HuH-7.5 (cell line): ENCODE measurements around the gene ADAMTS12.

ENCODE experiments used
- DNase-seq: peaks from one replicate; pipeline ENCODE4 v3.0.0; 2011; ENCODE audit warnings: low spot score

The ADAMTS12 gene

GRCh38 chr5:33702867-33703266 lies 188.9 kb downstream of the ADAMTS12 start:
- DNase-seq = no peak

DNA sequence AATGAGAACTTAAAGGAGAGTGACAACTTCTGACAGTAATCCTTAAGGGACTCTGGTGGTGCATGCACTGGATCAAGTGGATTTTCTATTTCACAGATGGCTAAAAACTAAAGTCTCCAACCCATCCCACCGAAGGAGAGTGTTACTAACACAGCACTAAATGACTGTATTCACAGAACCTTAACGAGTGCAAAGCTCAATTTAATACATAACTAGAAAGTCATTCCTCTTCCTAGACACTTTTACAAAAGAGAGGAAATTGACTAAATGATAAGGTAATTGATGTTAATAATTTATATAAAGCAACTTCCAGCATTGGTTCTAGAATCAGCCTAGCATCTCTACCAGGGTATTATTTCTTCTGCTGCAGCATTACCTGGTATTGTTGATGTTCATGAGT lies 189.8 kb downstream of the ADAMTS12 start:
- DNase-seq = no peak

DNA sequence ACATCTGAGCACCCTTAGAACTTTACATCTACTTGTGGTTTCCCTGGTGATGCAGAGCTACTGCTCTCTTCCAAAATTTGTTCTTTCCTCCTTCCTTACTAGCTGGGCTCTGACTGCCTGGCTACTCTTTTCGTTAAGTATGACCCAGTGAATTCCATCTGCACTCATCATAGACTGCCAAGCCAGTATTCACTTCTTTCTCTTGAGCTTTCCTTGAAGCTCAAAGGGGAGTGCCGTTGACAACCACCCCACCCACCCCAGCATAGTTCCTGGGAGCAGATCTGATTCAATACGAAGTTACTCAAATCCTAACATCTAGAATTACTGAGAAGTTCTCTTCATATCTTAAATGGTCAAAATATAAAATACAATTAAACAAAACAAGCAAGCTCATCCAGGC lies 190.5 kb downstream of the ADAMTS12 start:
- no peak for DNase-seq

DNA sequence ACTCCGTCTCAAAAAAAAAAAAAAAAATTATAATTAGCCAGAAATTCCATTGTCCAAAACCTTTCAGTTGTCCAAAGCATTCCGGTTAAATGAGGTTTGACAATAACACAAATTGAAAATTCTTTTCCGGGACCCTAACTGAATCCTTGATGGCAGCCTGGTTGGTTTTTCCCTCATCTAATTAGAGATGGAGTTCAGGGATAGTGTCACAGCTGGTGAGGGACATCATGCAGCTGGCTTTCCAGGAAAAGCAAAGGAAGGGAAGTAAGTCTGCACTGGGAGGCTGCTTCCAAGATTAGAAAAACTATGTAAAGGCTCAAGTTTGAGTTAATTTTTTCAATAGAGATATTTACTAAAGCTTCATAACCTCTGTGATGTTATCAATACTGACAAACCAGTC lies 195.4 kb downstream of the ADAMTS12 start:
- no peak for DNase-seq

- no peak for DNase-seq
Measured at GRCh38 chr5:33692980-33693379, 198.8 kb downstream of the ADAMTS12 start.

DNA sequence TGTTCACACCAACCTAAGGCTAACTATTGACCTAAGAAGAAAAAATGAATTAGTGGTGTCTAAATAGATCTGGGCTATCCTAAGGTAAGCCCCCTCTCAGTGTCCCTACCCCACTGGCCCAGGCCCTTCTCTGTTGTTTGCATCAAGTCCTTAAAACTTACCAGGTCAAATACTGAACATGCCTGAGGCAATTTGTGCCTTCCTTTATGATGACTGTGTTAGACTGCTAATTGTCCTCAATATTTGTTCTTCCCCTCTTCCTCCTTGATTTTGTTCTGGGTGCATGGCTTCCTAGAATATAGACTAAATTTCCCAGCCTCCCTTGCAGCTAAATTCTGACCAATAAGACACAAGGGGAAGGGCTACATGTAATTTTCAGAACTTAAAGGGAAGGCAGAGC lies 199.9 kb downstream of the ADAMTS12 start:
- no peak for DNase-seq

GRCh38 chr5:33690374-33691135 lies 201.2 kb downstream of the ADAMTS12 start:
- DNase-seq = no peak

DNA sequence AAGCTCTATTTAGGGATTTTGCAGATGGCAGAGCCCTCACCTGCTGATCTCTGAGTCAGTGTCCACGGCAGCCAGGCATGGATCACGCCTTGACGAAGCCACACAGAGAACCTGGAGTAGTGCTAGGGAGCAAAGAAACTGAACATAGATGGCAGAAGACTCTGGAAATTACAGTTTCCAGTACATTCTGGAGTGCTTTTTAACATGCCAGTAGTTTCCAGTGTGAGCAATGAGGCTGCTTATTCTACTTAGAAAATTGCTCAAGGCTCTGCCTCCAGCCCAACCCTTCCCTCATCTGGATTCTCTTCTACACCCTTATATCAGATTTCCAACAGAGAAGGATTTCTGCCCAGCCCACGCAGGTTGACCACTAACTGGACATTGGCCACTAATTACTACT lies 203.3 kb downstream of the ADAMTS12 start:
- no peak for DNase-seq

- no peak for DNase-seq
Measured at GRCh38 chr5:33688066-33688465, 203.7 kb downstream of the ADAMTS12 start.

DNA sequence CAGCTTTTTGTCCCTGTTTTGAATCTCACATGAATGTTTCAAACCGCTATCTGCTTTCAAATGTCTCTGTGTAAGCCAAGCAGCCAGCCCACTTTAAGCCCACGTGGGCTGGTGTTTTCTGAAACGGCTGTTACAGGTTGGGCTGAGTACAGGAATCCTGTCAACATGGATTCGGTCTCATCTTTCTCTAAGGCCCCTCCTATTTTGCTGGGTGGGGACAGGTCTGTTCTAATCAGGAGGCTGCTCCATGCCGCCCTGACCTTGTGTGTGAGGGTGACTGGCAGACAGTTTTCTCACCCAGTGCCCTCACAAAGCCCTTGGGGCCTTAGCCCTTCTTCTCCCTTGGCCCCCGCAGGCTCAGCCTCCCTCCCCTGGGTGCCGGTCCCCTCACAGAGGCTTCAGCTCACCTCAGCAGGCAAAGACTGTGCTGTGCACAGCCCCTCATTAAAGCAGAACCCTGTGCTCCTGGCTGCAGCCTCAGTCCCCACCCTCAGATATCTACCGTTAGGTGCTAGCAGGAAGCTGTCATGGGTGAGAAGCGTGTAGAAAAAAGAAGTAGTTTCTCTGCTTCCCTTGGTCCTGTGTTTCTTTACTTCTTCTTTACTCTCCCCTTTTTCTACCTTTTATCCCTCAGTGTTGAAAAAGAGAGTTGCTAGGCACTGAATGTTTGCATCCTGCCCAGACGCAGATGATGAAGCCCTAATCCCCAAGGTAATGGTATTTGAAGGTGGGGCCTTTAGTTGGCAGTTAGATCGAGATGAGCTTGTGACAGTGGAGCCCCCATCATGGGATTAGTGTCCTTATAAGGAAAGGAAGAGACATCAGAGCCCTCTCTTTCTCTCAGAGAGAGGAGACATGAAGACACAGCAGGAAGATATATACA lies 205.7 kb downstream of the ADAMTS12 start:
- no peak for DNase-seq

- no peak for DNase-seq
Measured at GRCh38 chr5:33684496-33685159, 207.2 kb downstream of the ADAMTS12 start.

GRCh38 chr5:33679791-33680190 lies 212.0 kb downstream of the ADAMTS12 start:
- no peak for DNase-seq

- DNase-seq = no peak
Measured at GRCh38 chr5:33675958-33676464, 215.8 kb downstream of the ADAMTS12 start.

DNA sequence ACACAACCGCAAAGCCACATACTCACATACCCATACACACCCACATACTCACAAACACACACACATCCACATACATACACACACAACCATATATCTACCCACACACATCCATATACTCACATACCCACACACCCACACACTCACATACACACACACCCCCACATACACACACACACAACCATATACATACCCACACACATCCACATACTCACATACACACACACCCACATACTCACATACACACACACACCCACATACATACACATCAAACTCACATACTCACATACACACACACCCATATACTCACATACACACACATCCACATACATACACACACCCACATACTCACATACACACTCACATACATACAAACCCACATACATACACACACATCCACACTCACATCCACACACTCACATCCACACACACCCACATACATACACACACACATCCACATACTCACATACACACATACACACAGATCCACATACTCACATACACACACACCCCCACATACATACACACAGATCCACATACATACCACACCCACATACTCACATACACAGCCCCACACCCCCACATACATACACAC lies 220.0 kb downstream of the ADAMTS12 start:
- DNase-seq = no peak

DNA sequence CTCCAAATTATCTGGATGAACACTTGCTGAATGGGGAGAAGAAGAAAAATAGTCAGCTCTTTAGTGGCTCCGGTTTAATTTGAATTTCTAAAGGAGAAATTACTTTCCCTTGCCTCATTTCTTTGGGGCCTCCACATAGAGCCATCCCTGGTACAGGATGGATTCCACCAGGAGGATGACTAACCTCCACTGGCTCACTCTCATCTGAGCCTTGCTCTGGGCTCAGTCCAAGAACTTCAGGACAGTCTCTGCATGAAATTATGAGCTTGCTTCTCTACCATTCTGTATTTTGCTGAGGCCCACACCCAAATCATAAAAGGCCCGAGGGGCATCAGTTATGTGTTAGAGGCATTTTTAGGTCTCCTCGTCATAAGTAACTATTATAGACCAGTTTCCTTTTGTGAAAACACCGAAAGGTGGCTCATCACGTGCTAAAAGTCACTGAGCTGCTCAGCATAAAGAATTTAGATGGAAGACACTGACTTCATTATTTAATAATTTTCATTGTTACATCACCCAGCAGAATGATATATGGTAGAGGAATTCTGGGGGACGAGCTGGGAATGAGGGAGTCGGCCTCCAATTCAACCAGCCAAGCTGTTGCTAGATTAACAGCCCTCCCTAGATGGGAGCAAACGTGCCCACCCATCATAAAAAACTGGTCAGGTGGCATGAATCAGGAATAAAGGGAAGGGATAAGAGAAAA lies 228.9 kb downstream of the ADAMTS12 start:
- DNase-seq = no peak

GRCh38 chr5:33659526-33660169 lies 232.1 kb downstream of the ADAMTS12 start:
- DNase-seq = no peak

- DNase-seq = no peak
Measured at GRCh38 chr5:33657804-33658440, 233.9 kb downstream of the ADAMTS12 start.

DNA sequence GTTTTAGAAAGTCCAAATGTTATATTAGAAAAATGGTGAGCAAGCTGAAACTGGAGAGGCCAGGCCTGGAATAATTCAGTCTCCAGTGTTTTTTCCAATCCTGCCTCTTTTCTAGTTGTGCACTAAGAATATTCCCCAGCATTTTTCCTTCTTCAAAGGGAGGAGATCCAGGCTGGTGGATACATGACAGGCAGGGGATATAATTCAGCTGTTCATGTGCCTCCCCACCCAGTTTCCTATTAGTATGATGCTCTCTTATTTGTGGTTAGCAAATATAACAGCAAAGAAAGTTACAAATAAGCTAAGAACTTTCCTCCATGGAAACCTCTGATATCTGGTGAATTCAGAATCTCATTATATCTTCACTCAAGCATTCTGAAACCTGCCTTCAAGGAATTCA lies 234.6 kb downstream of the ADAMTS12 start:
- no peak for DNase-seq

DNA sequence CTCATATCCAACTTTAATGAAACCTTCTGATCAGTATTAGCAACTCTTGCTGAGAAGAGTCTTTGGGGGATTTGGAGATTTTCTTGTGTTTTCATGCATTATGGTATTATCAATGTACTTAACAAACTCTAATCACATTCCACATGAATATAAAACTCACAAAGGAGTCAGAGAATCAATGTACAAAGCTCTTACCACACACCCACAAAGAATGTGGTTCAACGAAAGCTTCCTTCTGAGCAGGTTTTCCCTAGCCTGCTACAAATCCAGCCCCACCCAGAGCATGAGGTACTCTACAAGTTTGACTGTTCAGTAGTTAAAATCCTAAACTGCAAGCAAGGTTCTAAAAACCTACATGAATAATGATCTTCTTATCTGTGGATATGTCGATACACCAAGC lies 240.9 kb downstream of the ADAMTS12 start:
- DNase-seq = no peak
